NCI-H774 (cell line): Measurements from ENCODE around the gene ZNF700.
"Not testable (repeated sequence)": the region's sequence is repeated elsewhere in the genome, so short reads cannot be mapped to it uniquely, and the experiment has no call there.

Experiments used
- DNase-seq: peaks from one replicate; lab custom pipeline; 2025; lab: John Stamatoyannopoulos, UW

ZNF700 gene

GRCh38 chr19:11941361-11941887, 16.5 kb downstream of the ZNF700 start:
- DNase-seq = not testable (repeated sequence)

- no peak for DNase-seq
These were observed 17.3 kb downstream of the ZNF700 start for GRCh38 chr19:11942008-11942842.

GRCh38 chr19:11942843-11943108, 17.9 kb downstream of the ZNF700 start:
- no peak for DNase-seq

- no peak for DNase-seq
These were observed 19.7 kb downstream of the ZNF700 start for GRCh38 chr19:11944656-11945055.

- DNase-seq = no peak
These were observed 23.7 kb downstream of the ZNF700 start for GRCh38 chr19:11948646-11949045.

GRCh38 chr19:11949201-11949600, 24.3 kb downstream of the ZNF700 start:
- no peak for DNase-seq

- DNase-seq = not testable (repeated sequence)
These were observed 24.7 kb downstream of the ZNF700 start for GRCh38 chr19:11949614-11950080.

- DNase-seq = no peak
These were observed 25.4 kb downstream of the ZNF700 start for GRCh38 chr19:11950312-11950711.

GRCh38 chr19:11963566-11964355, 38.9 kb downstream of the ZNF700 start:
- peak; percentile 34 for DNase-seq

GRCh38 chr19:11964496-11964857, 39.6 kb downstream of the ZNF700 start:
- no peak for DNase-seq

- DNase-seq = peak; percentile 14
These were observed 40.1 kb downstream of the ZNF700 start, which contains the start of gene ZNF763 for GRCh38 chr19:11964858-11965645. Gene ZNF763 (plus strand): TSS chr19:11965040. CDS start chr19:11965209, 169 bp downstream.

GRCh38 chr19:11970174-11970573, 45.3 kb downstream of the ZNF700 start:
- no peak for DNase-seq

- no peak for DNase-seq
These were observed 46.1 kb downstream of the ZNF700 start for GRCh38 chr19:11971041-11971440.

- DNase-seq = no peak
These were observed 48.3 kb downstream of the ZNF700 start for GRCh38 chr19:11973019-11973810.

GRCh38 chr19:11978492-11979100, 53.7 kb downstream of the ZNF700 start:
- DNase-seq = no peak

GRCh38 chr19:11979527-11979926, 54.6 kb downstream of the ZNF700 start:
- DNase-seq = no peak

GRCh38 chr19:11982526-11982925, 57.6 kb downstream of the ZNF700 start:
- DNase-seq = no peak

- no peak for DNase-seq
These were observed 60.1 kb downstream of the ZNF700 start for GRCh38 chr19:11984986-11985385.

- DNase-seq = no peak
These were observed 61.8 kb downstream of the ZNF700 start for GRCh38 chr19:11986754-11987153.

GRCh38 chr19:11987405-11988281, 62.7 kb downstream of the ZNF700 start:
- DNase-seq = peak; percentile 86
